ENCODE data around the gene MMADHC.

Gene MMADHC

GRCh38 chr2:149587220-149587949 is at the start of gene MMADHC:
MMADHC (minus strand) TSS chr2:149587775; CDS start chr2:149587097, 678 bp downstream.
- DNase-seq, result peak; percentile 97

- DNase-seq, result no peak
These were observed 46.5 kb upstream of the MMADHC start for GRCh38 chr2:149634103-149634502.

GRCh38 chr2:149630445-149630844 is 42.9 kb upstream of the MMADHC start:
- no peak for DNase-seq

- no peak for DNase-seq
These were observed 41.5 kb upstream of the MMADHC start for GRCh38 chr2:149629026-149629425.

GRCh38 chr2:149627111-149627801 is 39.7 kb upstream of the MMADHC start:
- no peak for DNase-seq

- no peak for DNase-seq
These were observed 38.1 kb upstream of the MMADHC start for GRCh38 chr2:149625671-149626070.

- DNase-seq, result no peak
These were observed 37.7 kb upstream of the MMADHC start for GRCh38 chr2:149625271-149625670.

- no peak for DNase-seq
These were observed 34.8 kb upstream of the MMADHC start for GRCh38 chr2:149622343-149622742.

- no peak for DNase-seq
These were observed 29.9 kb upstream of the MMADHC start for GRCh38 chr2:149617476-149617875.

GRCh38 chr2:149616681-149617456 is 29.3 kb upstream of the MMADHC start:
- no peak for DNase-seq

- DNase-seq, result no peak
These were observed 26.1 kb upstream of the MMADHC start for GRCh38 chr2:149613704-149614103.

GRCh38 chr2:149612122-149612521 is 24.5 kb upstream of the MMADHC start:
- no peak for DNase-seq

- DNase-seq, result no peak
These were observed 23.7 kb upstream of the MMADHC start for GRCh38 chr2:149611100-149611820.

GRCh38 chr2:149606251-149606811 is 18.8 kb upstream of the MMADHC start:
- DNase-seq, result no peak

GRCh38 chr2:149603248-149603647 is 15.7 kb upstream of the MMADHC start:
- no peak for DNase-seq

GRCh38 chr2:149601141-149601796 is 13.7 kb upstream of the MMADHC start:
- no peak for DNase-seq

- peak; percentile 85 for DNase-seq
These were observed 10.2 kb upstream of the MMADHC start for GRCh38 chr2:149597668-149598326.

- no peak for DNase-seq
These were observed 9.6 kb upstream of the MMADHC start for GRCh38 chr2:149597050-149597667.

- no peak for DNase-seq
These were observed 8.9 kb upstream of the MMADHC start for GRCh38 chr2:149596471-149596870.

GRCh38 chr2:149595056-149595963 is 7.7 kb upstream of the MMADHC start:
- DNase-seq, result no peak
